Activated T-helper 1 cell treated with anti-CD3 and anti-CD28 coated beads, Interleukin-12 subunit alpha, Interleukin-12 subunit beta, Interleukin-2, Interleukin-4 antibody, amounts not matched to agents 30 ng/mL and 10 ng/mL and 1 ng/mL, durations not matched to agents 14 hours and 24 hours and 36 hours (primary cell): ENCODE results near the gene SP140L. TPM values are rescaled to one million over a fixed set of nuclear protein-coding genes. Genes with fewer than 3 reads are reported as not detected.
"Not testable (repeated sequence)": the region's sequence is repeated elsewhere in the genome, so short reads cannot be mapped to it uniquely, and the experiment has no call there.

Experiments
- DNase-seq: peaks from one replicate; pipeline ENCODE4 v3.0.0; 2021; ENCODE audit warnings: low spot score
- H3K27ac Mint-ChIP-seq: one replicate; pipeline ENCODE4 v1.8.0; 2021; ENCODE audit warnings: mild to moderate bottlenecking, mixed read lengths
- H3K27me3 Mint-ChIP-seq: one replicate; pipeline ENCODE4 v1.8.0; 2022; ENCODE audit warnings: mild to moderate bottlenecking, moderate library complexity, mixed read lengths; ENCODE audit not compliant: insufficient read depth
- H3K36me3 Mint-ChIP-seq: one replicate; pipeline ENCODE4 v1.8.0; 2021; ENCODE audit warnings: low read depth, mixed read lengths
- H3K4me1 Mint-ChIP-seq: one replicate; pipeline ENCODE4 v1.8.0; 2021; ENCODE audit warnings: low read depth, mixed read lengths
- H3K4me3 Mint-ChIP-seq: one replicate; pipeline ENCODE4 v1.8.0; 2021; ENCODE audit warnings: mild to moderate bottlenecking, moderate library complexity, mixed read lengths
- H3K9me3 Mint-ChIP-seq: one replicate; pipeline ENCODE4 v1.8.0; 2021; ENCODE audit warnings: mixed read lengths
- intact Hi-C: fragments of 100-400 bp; cut with micrococcal nuclease; formaldehyde crosslinking; loops from one replicate; pipeline ENCODE4 v1.15.1; 2024
- total RNA-seq: library from RNA; stranded (reverse); gene quantifications from 2 replicates; pipeline ENCODE4 v1.2.3, GENCODE V29; 2022

The SP140L gene
- total RNA-seq = 57.4 and 57.8 TPM in 2 replicates

DNA sequence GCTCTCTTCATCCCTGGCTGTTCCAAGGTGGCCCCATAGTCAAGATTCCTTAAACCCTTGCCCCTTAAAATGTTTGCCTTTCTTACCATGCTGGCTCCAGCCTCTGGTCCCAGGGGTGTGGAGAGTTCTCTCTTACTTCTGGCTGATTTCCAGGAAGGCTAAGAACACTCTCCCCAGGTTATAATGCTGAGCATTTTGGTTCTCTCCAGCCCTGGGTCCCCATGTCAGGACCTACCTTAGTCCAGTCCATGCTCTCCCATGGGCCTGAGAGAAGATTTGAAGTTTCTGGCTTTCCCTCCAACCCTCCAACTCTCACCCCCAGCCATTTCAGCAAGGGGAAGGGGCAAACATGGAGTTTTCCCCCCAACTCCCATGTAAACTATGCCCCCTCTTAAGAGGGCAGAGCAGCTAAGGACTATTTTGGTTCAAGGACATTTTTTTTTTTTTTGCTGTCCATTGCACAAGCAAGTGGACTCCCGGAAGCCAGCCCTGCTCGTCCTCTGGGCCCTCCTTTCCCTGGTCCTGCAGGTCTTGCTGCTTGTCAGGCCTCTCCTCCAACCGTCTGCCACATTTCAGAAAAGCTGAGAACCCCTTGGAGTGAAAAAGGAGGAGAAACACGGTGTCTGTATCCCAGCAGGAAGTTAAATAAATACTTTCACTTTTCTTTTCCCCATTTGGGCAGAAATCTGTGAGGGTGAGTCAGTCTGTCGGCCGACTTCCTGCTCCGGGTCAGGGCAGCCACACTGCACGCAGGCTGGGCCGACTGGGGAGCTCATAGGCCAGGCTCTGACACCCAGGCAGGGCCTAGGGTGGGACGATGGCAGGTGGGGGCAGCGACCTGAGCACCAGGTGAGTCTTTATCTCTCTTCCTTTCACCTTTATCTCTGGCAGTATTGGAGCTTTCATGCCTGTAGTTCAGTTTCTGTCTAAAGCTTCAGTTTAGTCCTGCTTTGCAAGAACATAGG lies at the start of gene SP140L:
SP140L (plus strand) TSS at position 741 of the 965 bp plus-strand sequence; CDS start at position 818, 77 bp downstream.
- Mint-ChIP-seq H3K27me3 (no peaks in the 10 kb centered on the region), H3K9me3 (peaks cover 6% of the 10 kb centered on the region), H3K4me3 (peak within 1 kb of the TSS; percentile 98), H3K36me3 (peaks cover 41% of the 10 kb centered on the region), H3K27ac (peak within 1 kb of the TSS; percentile 93), H3K4me1 (peaks cover 87% of the 10 kb centered on the region)
- intact Hi-C loops = loop anchor here (1.0 to 2.0 kb wide), 5 partner anchors 7 to 108 kb away; partner anchors contain the start of genes SP100 and SP110
- peak; percentile 73 for DNase-seq

DNA sequence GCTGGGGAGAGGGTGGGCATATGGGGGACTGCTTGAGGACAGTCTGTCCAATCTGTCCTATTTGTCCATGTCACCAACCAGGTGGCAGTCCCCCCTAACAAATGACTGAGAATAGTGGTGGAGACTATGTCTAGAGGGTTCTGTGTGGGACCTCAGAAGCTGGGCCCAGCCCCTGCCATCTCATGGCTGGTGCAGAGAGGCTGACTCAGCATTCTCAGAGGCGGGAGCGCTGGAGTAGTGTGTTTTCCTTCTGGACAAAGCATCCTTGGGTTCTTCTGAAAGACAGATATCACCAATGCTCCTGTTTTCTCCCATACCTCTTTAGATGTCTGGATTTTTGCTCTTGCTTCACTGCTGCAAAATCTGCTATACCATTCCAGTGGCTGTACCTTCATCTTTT lies 44.1 kb upstream of the SP140L start:
- H3K4me3 Mint-ChIP-seq = no peak overlapping the region

DNA sequence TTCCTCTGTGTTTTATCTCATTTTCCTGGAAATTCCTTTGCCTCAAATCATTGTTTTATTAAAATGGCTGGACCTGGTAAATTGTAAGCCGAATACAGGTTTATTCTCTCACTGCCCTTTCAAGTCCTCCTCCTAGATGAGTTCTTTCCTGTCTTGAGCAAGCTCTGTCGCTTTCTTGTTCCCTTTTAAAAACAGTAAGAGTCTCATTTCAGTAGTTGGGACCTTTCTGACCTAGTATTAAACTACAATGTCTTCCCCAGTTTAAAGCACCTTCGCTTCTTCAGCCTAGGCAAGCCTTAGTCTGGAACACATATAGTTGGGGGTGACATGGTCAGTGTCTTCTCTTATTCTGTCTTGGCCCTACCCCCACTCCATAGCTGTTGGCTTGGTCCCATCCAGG lies 40.9 kb upstream of the SP140L start:
- Mint-ChIP-seq H3K9me3 (peaks cover 8% of the 10 kb centered on the region), H3K4me3 (no peak overlapping the region), H3K4me1 (peaks cover 35% of the 10 kb centered on the region), H3K27ac (peak overlapping the region; percentile 6), H3K36me3 (peaks cover 73% of the 10 kb centered on the region), H3K27me3 (no peaks in the 10 kb centered on the region)
- no peak for DNase-seq
- intact Hi-C loops = no loop called here

More for the DNA sequence above, 44.1 kb upstream of the SP140L start:
- DNase-seq = no peak
- peaks cover 27% of the 10 kb centered on the region for H3K4me1 Mint-ChIP-seq
- intact Hi-C loops = no loop called here
- H3K27me3 Mint-ChIP-seq = no peaks in the 10 kb centered on the region
- peaks cover 7% of the 10 kb centered on the region for H3K9me3 Mint-ChIP-seq
- no peak overlapping the region for H3K27ac Mint-ChIP-seq
- peaks cover 70% of the 10 kb centered on the region for H3K36me3 Mint-ChIP-seq

DNA sequence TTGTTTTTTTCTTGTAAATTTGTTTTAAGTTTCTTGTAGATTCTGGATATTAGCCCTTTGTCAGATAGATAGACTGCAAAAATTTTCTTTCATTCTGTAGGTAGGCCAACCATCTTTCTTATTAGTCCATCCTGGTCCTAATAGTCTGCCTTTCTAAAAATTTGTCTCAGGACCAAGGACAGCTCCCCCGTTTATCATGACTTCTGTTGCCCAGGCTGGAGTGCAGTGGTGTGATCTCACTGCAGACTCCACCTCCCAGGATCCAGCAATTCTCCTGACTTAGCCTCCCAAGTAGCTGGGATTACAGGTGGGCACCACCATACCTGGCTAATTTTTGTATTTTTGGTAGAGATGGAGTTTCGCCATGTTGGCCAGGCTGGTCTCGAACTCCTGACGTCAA lies 37.7 kb upstream of the SP140L start:
- Mint-ChIP-seq H3K4me1 (peaks cover 35% of the 10 kb centered on the region), H3K36me3 (peaks cover 76% of the 10 kb centered on the region), H3K27ac (peak overlapping the region; percentile 52)
- H3K4me3 Mint-ChIP-seq, H3K27me3 Mint-ChIP-seq, DNase-seq, H3K9me3 Mint-ChIP-seq: not testable (repeated sequence)
- intact Hi-C loops = loop anchor here (2.0 kb wide), 2 partner anchors 29 to 65 kb away; partner anchors contain the start of gene SP140

DNA sequence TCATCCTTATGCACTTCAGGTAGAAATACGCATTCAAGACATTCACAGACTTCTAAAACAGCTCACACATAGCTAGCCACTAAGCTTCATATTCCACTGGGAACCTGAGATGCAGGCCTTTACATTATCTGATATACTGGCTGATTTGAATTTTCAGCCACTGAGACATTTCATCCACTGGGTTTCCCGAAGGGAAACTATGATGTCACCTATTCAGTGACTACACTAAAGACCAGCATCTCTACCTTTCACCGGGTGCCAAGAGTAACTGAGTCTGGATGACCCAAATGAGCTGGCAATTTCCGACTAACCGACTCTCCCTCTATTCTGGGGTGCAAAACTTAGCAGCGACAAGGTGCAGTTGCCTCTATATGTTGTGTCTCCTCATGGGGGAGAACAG lies 31.8 kb upstream of the SP140L start:
- H3K4me1 Mint-ChIP-seq = peaks cover 14% of the 10 kb centered on the region
- H3K27me3 Mint-ChIP-seq = no peaks in the 10 kb centered on the region
- H3K9me3 Mint-ChIP-seq = peaks cover 29% of the 10 kb centered on the region
- no peak for DNase-seq
- intact Hi-C loops = no loop called here
- no peak overlapping the region for H3K27ac Mint-ChIP-seq
- H3K36me3 Mint-ChIP-seq = peaks cover 87% of the 10 kb centered on the region
- no peak overlapping the region for H3K4me3 Mint-ChIP-seq

DNA sequence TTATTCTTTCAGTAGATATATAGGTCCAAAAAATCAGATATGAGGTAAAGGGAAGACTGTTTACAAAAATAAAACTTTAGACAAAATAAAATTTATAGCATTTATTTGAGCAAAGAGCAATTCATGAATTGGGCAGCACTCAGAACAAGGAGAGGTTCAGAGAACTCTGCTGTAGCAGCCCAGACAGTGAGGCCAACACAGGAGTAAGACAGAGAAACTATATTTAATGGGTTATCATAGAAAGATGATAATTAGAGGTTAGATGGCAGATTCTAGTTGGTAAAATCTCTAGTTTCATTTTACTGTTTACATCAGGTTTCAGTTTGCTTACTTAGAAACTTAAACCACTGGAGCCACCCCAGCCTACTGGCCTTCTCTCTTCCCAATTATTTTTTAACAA lies 30.1 kb upstream of the SP140L start:
- peaks cover 45% of the 10 kb centered on the region for H3K9me3 Mint-ChIP-seq
- intact Hi-C loops = no loop called here
- peaks cover 89% of the 10 kb centered on the region for H3K36me3 Mint-ChIP-seq
- no peaks in the 10 kb centered on the region for H3K27me3 Mint-ChIP-seq
- H3K27ac Mint-ChIP-seq = no peak overlapping the region
- H3K4me1 Mint-ChIP-seq = peaks cover 14% of the 10 kb centered on the region
- no peak for DNase-seq
- H3K4me3 Mint-ChIP-seq = no peak overlapping the region

DNA sequence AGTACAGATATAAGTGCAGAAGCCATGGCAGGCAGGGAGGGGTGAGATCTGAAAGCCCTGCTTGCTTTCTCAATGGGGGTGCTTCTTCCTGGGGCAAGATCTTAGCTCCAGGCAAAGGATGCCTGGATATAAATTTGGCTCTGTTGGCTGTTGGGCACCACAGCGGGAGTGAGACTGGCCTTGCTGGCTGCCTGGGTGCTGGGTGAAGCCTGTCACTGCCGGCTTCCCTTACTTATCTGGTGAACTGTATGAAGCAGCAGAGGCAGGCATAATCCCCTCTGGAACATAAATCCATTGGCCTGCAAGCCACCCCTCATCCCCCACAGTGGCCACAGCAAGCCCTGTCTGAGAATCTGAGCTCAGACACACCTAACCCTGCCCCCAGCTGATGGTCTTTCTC lies 27.4 kb upstream of the SP140L start:
- Mint-ChIP-seq H3K36me3 (peaks cover 93% of the 10 kb centered on the region), H3K4me3 (no peak overlapping the region), H3K27ac (no peak overlapping the region), H3K27me3 (no peaks in the 10 kb centered on the region), H3K4me1 (peaks cover 20% of the 10 kb centered on the region), H3K9me3 (peaks cover 70% of the 10 kb centered on the region)
- intact Hi-C loops = no loop called here
- DNase-seq = no peak

DNA sequence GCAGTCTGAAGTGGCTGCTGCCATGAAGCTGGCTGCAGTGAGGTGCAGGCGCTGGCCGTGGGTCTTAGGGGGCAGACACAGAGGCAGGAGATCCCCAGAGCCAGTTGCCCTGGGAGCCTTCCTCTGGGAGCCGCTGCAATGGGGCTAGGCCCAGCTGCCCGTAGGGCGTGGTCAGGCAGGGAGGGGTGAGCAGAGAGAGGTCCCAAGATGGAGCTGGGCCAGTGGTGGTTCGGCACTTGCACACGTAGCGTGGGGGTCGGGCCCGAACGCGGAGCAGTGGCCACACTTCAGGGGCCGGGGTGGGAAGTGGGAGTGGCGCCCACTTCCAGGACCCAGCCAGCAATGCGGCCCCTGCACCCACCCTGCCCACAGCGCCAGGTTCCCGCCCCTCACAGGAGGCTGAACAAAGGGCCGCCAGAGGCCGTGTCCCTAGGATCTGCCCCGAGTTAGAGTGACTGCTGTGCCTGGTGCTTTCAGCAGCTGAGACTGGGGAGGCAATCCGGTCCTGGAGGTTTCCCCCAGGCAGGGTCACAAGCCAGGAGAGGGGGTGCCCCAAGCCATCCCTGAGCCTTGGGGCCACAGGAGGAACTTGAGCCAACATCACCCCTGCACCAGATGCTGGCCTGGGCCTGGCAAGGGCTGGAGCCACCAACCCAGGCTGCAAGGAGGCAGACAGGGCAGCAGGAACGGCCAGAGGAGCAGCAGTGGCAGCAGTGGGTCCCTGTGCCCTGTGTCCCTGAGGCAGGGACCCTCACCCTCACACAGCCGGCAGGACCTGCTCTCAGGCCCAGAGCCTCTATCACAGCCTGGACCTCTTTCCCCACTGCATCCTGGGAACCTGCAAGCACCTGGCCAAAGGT lies 21.3 kb upstream of the SP140L start:
- peaks cover 14% of the 10 kb centered on the region for H3K4me1 Mint-ChIP-seq
- no peaks in the 10 kb centered on the region for H3K27me3 Mint-ChIP-seq
- DNase-seq = no peak
- H3K27ac Mint-ChIP-seq = no peak overlapping the region
- intact Hi-C loops = no loop called here
- peaks cover 63% of the 10 kb centered on the region for H3K36me3 Mint-ChIP-seq
- peaks cover 38% of the 10 kb centered on the region for H3K9me3 Mint-ChIP-seq
- H3K4me3 Mint-ChIP-seq = no peak overlapping the region

DNA sequence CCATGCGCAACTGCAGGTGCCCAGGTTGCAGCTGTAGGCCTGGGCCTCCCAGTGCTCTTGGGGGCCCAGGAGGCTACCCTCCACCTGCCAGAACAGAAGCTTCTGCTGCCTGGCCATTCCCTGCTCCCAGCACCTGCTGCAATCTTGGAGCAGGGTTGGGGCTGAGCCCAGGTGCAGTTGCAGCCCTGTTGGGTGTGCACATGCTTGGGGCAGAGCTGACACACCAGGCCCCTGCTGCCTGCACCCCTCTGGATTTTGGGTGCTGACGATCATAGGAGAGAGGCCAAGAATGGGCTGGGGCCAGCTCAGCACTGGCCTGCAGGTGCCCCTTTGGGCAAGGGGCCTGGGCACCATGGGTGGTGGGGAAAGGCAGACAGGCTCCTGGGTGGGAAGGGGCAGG lies 20.5 kb upstream of the SP140L start:
- Mint-ChIP-seq H3K4me3 (no peak overlapping the region), H3K27ac (no peak overlapping the region), H3K36me3 (peaks cover 55% of the 10 kb centered on the region), H3K9me3 (peaks cover 31% of the 10 kb centered on the region), H3K27me3 (no peaks in the 10 kb centered on the region), H3K4me1 (peaks cover 14% of the 10 kb centered on the region)
- intact Hi-C loops = no loop called here
- no peak for DNase-seq

DNA sequence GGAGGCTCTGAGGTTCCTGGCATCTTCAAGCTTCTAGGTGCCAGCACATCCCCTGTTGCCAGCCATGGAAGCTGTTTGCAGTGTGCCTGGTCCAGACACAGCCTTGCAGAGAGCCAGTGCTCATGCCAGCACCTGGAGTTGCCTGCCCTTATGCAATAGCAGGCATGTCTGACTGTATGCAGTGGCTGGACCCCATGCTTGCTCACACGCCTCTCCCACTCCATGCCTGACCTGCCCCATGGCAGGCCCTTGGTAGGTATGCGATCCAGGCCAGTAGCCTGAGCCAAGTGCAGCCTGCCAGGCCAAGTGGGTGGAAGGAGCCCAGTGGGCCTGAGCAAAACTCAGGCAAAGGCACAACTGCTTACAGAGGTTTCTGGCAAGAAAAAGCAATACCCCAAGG lies 19.5 kb upstream of the SP140L start:
- peaks cover 12% of the 10 kb centered on the region for H3K4me1 Mint-ChIP-seq

DNA sequence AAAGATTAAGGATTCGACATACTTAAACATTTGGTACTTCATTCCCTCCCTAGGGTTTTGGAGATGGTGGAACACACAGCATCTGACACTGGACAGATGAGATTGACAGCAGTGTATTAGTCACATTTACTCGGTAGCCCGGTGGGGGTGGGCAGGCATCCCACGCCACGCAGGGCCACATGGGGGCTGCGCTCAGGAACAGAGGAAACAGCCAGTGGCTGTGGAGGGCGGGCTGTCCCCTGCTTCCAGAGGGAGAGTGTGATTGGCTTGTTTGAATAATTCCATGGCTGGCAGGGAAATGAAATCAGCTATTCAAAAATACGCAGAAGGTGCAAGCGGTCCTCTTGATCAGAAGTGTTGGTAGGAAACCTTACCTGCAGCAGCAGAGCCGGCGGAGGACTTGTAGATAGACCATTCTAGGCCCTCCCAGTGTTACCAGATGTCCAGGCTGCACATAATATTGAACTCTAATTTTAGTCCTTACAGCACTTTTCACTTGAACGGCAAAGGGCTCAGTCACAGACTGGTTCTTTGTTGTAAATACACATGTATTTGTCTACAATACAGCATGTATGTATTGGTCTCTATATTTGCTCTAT lies 18.5 kb upstream of the SP140L start:
- Mint-ChIP-seq H3K36me3 (peaks cover 55% of the 10 kb centered on the region), H3K4me3 (no peak overlapping the region), H3K9me3 (peaks cover 13% of the 10 kb centered on the region)

More for the DNA sequence above, 19.5 kb upstream of the SP140L start:
- Mint-ChIP-seq H3K27ac (no peak overlapping the region), H3K9me3 (peaks cover 23% of the 10 kb centered on the region), H3K27me3 (no peaks in the 10 kb centered on the region), H3K4me3 (no peak overlapping the region), H3K36me3 (peaks cover 57% of the 10 kb centered on the region)
- no peak for DNase-seq
- intact Hi-C loops = no loop called here

DNA sequence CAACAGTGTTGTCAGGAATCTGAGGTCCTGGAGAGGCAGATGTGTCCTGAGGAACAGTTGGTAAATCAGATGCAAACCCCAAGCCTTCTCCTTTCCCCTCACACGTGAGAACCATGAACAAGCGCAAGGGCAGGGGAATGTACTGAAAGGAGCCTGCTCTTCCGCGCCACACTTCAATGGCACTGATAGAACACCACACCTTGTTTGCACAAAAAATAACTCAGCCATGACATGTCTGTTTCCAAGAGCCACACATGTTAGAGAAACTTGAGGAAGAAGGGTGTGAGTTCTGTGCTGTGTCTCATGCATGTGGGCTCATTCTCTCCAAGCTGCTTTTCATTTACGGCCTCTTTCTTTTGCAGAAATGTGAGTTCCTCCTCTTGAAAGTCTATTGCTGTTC lies 16.2 kb upstream of the SP140L start:
- H3K27me3 Mint-ChIP-seq, H3K9me3 Mint-ChIP-seq, H3K27ac Mint-ChIP-seq, DNase-seq, H3K4me3 Mint-ChIP-seq, intact Hi-C loops: not testable (repeated sequence)
- H3K36me3 Mint-ChIP-seq = peaks cover 58% of the 10 kb centered on the region
- H3K4me1 Mint-ChIP-seq = peaks cover 18% of the 10 kb centered on the region

More for the DNA sequence above, 18.5 kb upstream of the SP140L start:
- no peaks in the 10 kb centered on the region for H3K27me3 Mint-ChIP-seq
- intact Hi-C loops = no loop called here
- no peak overlapping the region for H3K27ac Mint-ChIP-seq
- DNase-seq = no peak
- peaks cover 8% of the 10 kb centered on the region for H3K4me1 Mint-ChIP-seq
